Stimulated activated CD8-positive, alpha-beta memory T cell treated with anti-CD3 and anti-CD28 coated beads, Interleukin-7, amount 100 ng/mL, for 48 hours (primary cell): ENCODE data around the gene LRIT1.
A peak's percentile ranks its signal among the peaks of the same experiment; 100 is the strongest.
"Not testable (repeated sequence)": the region's sequence is repeated elsewhere in the genome, so short reads cannot be mapped to it uniquely, and the experiment has no call there.

ENCODE experiments used
- DNase-seq, 2 donors: peaks; one replicate each; pipeline ENCODE4 v3.0.0-alpha.2; 2020; ENCODE audit warnings: low read depth in 1 of 2; ENCODE audit errors: extremely low read depth in 1 of 2

LRIT1 gene

GRCh38 chr10:84241185-84241790 is at the start of gene LRIT1:
LRIT1 (minus strand) TSS chr10:84241546; CDS start chr10:84241439, 107 bp downstream.
- DNase-seq: no peak

DNA sequence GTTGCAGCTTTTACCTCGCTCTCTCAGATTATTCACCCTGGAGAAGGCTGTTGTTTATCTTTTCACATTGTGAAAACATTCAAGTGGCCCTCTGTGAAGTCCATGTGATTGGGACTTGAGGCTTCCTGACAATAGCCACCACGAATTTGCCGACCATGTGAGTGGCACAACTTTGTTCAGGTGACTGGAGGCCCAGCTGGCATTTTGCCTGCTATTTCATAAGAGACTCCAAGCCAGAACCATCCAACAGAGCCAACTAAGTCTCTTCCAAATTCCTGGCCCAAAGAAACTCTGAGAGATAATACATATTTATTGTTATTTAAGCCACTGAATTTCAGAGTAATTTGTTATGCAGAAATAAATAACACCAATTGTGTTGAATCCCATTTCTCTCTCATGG is 48.9 kb upstream of the LRIT1 start:
- DNase-seq: no peak

DNA sequence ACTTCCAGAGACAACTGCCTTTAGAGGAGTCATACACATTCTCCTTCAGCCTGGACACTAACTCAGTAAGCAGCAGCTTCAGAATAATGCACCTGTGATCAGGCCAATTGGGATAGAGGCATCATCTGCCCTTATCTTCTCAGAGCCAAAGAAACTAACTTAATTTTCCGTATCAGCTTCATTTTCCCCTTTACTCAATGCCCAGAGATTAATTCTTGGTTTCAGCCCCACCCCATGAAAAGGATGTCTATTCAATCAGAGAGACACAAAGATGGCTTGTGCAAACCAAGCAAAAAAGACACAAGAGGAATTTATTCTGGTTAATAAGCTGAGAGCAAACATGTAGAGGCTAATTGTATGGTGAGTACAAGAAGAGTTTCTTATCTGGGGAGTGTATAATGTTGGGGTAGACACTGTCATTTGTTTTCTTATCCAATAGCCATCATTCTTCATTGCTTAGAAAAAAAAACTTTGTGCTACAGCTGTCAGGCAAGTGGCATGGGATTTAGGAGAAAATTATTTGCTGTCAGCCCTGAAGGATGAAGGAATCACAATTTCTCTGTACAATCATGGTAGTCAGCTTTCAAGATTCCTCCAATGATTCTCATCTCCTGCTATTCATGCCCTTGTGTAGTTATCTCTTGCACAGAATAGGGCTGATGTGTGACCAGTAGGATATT is 48.3 kb upstream of the LRIT1 start:
- DNase-seq: no peak

- DNase-seq: no peak
Measured at GRCh38 chr10:84288151-84288550, 46.8 kb upstream of the LRIT1 start.

GRCh38 chr10:84286695-84287094 is 45.3 kb upstream of the LRIT1 start:
- no peak for DNase-seq

DNA sequence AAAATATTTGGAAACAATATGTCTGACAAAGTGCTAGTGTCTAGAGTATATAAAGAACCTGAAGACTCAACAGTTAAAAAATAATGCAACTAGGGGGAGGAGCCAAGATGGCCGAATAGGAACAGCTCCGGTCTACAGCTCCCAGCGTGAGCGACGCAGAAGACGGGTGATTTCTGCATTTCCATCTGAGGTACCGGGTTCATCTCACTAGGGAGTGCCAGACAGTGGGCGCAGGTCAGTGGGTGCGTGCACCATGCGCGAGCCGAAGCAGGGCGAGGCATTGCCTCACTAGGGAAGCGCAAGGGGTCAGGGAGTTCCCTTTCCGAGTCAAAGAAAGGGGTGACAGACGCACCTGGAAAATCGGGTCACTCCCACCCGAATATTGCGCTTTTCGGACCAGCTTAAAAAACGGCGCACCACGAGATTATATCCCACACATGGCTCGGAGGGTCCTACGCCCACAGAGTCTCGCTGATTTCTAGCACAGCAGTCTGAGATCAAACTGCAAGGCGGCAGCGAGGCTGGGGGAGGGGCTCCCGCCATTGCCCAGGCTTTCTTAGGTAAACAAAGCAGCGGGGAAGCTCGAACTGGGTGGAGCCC is 38.6 kb upstream of the LRIT1 start:
- not testable (repeated sequence) for DNase-seq

- no peak for DNase-seq
Measured at GRCh38 chr10:84270708-84271107, 29.4 kb upstream of the LRIT1 start.

DNA sequence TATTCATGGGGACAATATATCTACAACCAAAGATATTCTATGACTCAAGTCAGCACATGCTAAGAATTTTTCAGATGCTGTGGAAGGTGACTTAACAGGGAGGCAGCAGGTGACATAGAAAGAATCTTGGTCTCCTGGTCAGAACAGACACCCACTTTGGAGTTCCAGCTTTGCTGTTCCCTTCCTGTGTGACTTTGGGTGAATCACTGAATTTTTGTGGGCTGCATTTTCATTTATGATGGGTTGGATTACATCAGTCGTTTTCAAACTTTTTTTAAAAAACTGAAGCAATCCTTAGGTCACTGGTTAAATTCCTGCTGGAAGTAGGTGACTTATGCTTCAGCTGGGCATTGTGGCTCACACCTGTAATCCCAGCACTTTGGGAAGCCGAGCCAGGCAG is 28.4 kb upstream of the LRIT1 start:
- no peak for DNase-seq

DNA sequence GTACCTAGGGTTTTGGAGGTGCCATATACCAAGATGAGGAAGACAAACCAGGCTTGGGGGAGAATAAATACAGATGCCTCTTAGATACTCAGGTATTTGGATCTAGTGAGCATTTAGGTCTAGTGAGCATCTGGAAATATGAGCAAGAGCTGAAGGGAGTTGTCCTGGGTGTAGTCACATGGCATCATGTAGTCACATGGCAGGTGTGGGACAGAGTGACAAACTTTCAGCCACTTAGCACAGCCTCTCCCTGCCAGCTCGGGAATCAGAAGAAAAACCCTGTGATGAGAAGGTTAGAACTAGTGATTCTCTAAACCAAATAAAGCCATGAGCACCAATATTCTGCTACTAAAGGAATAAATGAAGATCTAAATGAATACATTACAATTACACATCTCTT is 27.8 kb upstream of the LRIT1 start:
- no peak for DNase-seq

GRCh38 chr10:84267503-84268126 is 26.3 kb upstream of the LRIT1 start:
- DNase-seq: peak; percentile 43 to 69

GRCh38 chr10:84265418-84265817 is 24.1 kb upstream of the LRIT1 start:
- no peak for DNase-seq

DNA sequence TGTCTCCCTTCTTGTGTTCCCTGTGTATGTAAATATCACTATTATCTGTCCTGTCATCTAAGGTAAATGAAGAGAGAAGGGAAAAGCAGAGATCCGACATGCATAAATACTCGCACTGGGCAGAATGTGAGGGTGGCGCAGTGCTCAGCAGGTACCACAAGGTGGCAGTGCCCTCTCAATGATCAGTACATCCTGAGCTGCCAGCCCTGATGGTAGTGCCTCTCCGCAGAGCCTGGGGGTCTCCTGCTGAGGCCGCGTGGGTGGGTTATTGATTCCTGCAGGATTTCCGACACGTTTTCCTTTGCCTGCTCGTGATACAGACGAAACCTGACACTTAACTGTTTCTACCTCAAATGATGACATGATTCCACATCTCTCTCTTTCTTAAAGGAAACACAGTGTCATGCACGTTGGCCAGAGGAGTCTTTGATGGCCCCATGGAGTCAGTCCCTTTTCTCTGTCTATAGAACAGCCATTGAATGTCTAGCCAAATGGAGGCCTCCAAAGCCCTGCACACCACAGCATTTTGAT is 23.3 kb upstream of the LRIT1 start:
- peak; percentile 34 to 52 for DNase-seq

DNA sequence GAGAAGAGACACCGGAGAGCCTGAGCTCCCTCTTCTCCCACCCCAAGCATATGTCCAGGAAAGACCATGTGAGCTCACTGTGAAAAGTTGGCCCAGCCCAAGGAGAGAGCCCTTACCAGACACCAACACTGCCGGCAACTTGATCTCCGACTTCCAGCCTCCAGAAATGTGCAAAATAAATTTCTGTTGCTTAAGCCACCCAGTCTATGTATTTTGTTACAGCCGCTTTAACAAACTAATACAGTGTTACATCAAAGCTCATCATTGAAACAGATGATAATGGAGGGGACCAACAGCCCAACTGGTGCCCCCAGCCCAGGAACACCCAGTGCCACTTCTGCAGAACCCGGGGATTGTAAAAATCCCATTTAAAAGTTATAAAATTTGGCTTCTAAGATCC is 22.4 kb upstream of the LRIT1 start:
- no peak for DNase-seq

GRCh38 chr10:84262190-84262956 is 21.0 kb upstream of the LRIT1 start:
- DNase-seq: no peak

DNA sequence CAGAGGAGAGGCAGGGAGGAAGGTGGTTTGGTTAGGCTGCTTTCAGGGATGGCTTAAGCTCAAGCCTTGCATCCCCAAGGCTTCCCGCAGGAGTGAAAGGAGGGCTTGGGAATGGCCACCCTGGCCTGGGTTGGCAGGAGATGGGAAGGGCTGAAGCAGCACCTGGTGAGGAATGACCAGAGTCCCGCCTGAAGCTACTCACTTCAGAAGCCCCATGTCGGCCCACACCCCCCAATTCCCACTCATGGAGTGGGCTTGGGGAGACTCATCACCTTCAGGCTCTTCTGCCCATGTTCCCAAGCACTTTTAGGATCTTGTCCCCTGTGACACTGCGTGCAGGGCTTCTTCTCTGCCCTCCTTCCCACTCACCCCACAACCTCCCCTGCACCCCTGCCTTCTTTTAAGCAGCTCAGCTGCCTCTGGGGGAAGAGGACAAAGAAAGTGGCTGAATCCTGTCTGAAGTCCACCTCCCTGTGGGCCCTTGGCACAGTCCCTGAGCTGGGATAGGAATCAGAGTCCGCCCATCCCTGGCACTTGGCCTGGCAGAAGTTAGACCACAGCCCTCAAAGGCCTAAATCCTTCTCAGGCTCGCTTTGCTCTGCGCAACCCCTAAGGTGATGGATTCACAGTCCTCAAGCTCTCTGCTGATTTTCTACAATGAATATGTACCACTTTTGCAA is 20.0 kb upstream of the LRIT1 start:
- DNase-seq: no peak

GRCh38 chr10:84258034-84258695 is 16.8 kb upstream of the LRIT1 start:
- DNase-seq: no peak

GRCh38 chr10:84257343-84258020 is 16.1 kb upstream of the LRIT1 start:
- DNase-seq: no peak

DNA sequence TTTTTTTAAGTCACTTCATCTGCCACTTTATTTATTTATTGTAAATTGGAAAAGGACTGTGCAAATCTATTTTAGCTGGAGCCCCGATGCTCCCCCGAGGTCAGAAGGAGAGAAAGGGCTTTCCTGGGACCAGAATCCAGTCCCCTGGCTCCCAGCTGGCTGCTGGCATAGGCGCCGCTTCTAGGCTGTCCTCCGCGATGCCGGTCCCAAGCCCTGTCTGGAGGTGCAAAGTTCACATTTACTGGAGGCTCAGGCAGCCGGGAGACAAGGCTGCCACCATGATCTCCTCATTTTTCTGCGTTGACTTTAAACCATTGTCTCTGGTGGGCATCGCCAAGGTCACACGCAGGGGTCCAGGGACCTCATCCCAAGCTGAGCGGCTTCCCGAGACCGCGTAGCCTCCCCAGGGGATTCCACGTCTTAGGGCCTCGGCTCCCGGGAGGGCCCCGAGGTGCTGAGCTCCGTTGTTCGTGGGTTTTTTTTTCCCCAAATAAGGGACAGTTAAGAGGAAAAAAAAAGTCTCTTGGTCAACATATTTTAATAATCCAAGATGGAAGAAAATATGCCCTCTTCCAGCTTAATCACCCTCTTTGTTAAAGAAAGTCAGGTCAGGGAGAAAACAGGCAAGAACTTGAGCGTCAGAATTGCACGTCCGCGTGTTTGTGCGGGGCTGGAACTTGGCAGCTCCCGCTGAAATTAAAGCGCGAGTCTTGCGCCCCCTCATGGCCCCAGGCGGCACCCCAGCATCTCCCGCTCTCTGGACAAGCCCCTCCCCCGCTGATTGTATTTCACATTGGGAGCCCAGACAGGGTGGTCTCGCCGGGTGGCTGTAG is 15.4 kb upstream of the LRIT1 start:
- DNase-seq: peak in 1 of 2 donors; percentile 42
